ENCODE data around the gene BRMS1. TPM values are rescaled to one million over a fixed set of nuclear protein-coding genes. Genes with fewer than 3 reads are reported as not detected.
A peak's percentile ranks its signal among the peaks of the same experiment; 100 is the strongest.

The BRMS1 gene
- total and polyA plus RNA-seq, 10 of the 15 experiments (the other 5 are each of a cell fraction or from before 2014, with no cell fraction given), result 2.1 to 85.3 (median 48.5) TPM

- no peaks in the 10 kb centered on the region; a peak in 1 of 4 replicates for H3K27me3 ChIP-seq (replicated peaks in 1 of 2; ENCODE audit: control insufficient read depth in 2 of 2, insufficient read depth in 2 of 2, low read length in 1 of 2)
- no peaks in the 10 kb centered on the region for H3K36me3 ChIP-seq (ENCODE audit: control insufficient read depth in 2 of 2, insufficient read depth in 2 of 2, low read length in 1 of 2)
- no peak for DNase-seq (ENCODE audit: low read depth, low spot score)
- H3K4me1 ChIP-seq (ENCODE audit: control insufficient read depth, insufficient read depth, low read length), result peaks cover 10% of the 10 kb centered on the region; the same call in 1 of the 2 replicates
- ChIA-PET CTCF (interaction anchor here (3.8 kb wide), 1 partner anchor 13 kb away, joined by 34 read pairs; no protein-coding TSS in a partner anchor), RAD21 (ENCODE audit: unreplicated experiment) (interaction anchor here (0.6 to 1.0 kb wide), 2 partner anchors 10 to 14 kb away, joined by 3 read pairs; no protein-coding TSS in a partner anchor), POLR2A (no interaction called here), SMC1A (ENCODE audit: uncharacterized antibody, unreplicated experiment) (interaction anchor here (3.4 kb wide), 1 partner anchor 13 kb away, joined by 12 read pairs; no protein-coding TSS in a partner anchor)
- no TSS peak for BruUV-seq (replicated peaks)
- no peaks in the 10 kb centered on the region for H4K20me1 ChIP-seq (ENCODE audit: control insufficient read depth, insufficient read depth)
- H3K9ac ChIP-seq (ENCODE audit: control insufficient read depth, insufficient read depth, low read length), result no peak overlapping the region
- H3K4me2 ChIP-seq (ENCODE audit: control insufficient read depth, insufficient read depth), result no peak overlapping the region
- ATAC-seq, result no peak
- TF ChIP-seq TARDBP (IDR thresholded peaks at IDR 0.05; ENCODE audit: borderline replicate concordance) (no peak), TCF12 (IDR thresholded peaks at IDR 0.05; ENCODE audit: low read depth, low read length) (peak; percentile 87), BHLHE40 (IDR thresholded peaks at IDR 0.05; ENCODE audit: borderline replicate concordance in 1 of 2, low read depth in 2 of 2, low read length in 1 of 2) (peak in 1 of 2 experiments; percentile 54; a peak in 1 of 4 replicates), BACH1 (IDR thresholded peaks at IDR 0.05; ENCODE audit: borderline replicate concordance) (no peak)
- no peak overlapping the region for H3K27ac ChIP-seq (ENCODE audit: control insufficient read depth, insufficient read depth)
- intact Hi-C loops (cut with micrococcal nuclease; ENCODE audit: unreplicated experiment), result no loop called here
- no peak overlapping the region for H2AFZ ChIP-seq (ENCODE audit: control insufficient read depth, low read depth, low read length)
- H3K79me2 ChIP-seq (ENCODE audit: control insufficient read depth, insufficient read depth, low read length), result no peaks in the 10 kb centered on the region
- no peak overlapping the region for H3K4me3 ChIP-seq
- no peak for FAIRE-seq
- 50% methylated on average over 8 of the region's 8 CpGs for WGBS (ENCODE audit: insufficient coverage, insufficient replicate concordance, low lambda C conversion rate, missing lambda C conversion rate)
- H3K9me3 ChIP-seq (replicated peaks; ENCODE audit: control insufficient read depth, insufficient read depth, low read length), result no peaks in the 10 kb centered on the region; the same call in 2 of the 3 replicates
- in situ Hi-C loops (cut with MboI), result no loop called here
Measured at GRCh38 chr11:66325263-66325671, 19.6 kb downstream of the BRMS1 start.

GRCh38 chr11:66324664-66325063 is 20.2 kb downstream of the BRMS1 start:
- ChIA-PET SMC1A (ENCODE audit: uncharacterized antibody, unreplicated experiment) (interaction anchor here (3.4 kb wide), 1 partner anchor 13 kb away, joined by 12 read pairs; no protein-coding TSS in a partner anchor), CTCF (interaction anchor here (3.8 kb wide), 1 partner anchor 13 kb away, joined by 34 read pairs; no protein-coding TSS in a partner anchor)
- peaks cover 10% of the 10 kb centered on the region; the same call in 1 of the 2 replicates for H3K4me1 ChIP-seq (ENCODE audit: control insufficient read depth, insufficient read depth, low read length)
- TF ChIP-seq TCF3 (IDR thresholded peaks at IDR 0.05; ENCODE audit: borderline replicate concordance, insufficient read depth, low read depth, low read length) (no peak), POLR2A (IDR thresholded peaks at IDR 0.05; ENCODE audit: low read depth, low read length) (no peak), ZNF622 (IDR thresholded peaks at IDR 0.05) (no peak), ATF2 (IDR thresholded peaks at IDR 0.05; ENCODE audit: low read length) (no peak), KDM1A (IDR thresholded peaks at IDR 0.05; ENCODE audit: borderline replicate concordance) (no peak), GABPA (IDR thresholded peaks at IDR 0.05; ENCODE audit: low read depth) (no peak), ZNF24 (IDR thresholded peaks at IDR 0.05) (no peak), MEF2B (IDR thresholded peaks at IDR 0.05; ENCODE audit: partially characterized antibody, poor library complexity, severe bottlenecking) (no peak), CHD2 (IDR thresholded peaks at IDR 0.05; ENCODE audit: borderline replicate concordance, low read depth, low read length) (no peak), KAT2A (conservative IDR thresholded peaks at IDR 0.05; ENCODE audit: control insufficient read depth, low read depth, low read length) (no peak), YY1 (IDR thresholded peaks at IDR 0.05; ENCODE audit: low read depth, low read length) (no peak), MTA3 (IDR thresholded peaks at IDR 0.05; ENCODE audit: borderline replicate concordance, low read length) (no peak)

More at GRCh38 chr11:66324664-66325063, 20.2 kb downstream of the BRMS1 start:
- RAD21 ChIA-PET (ENCODE audit: unreplicated experiment), result interaction anchor here (1.0 kb wide), 1 partner anchor 11 kb away, joined by 3 read pairs; no protein-coding TSS in a partner anchor
- Histone ChIP-seq H3K36me3 (ENCODE audit: control insufficient read depth in 2 of 2, insufficient read depth in 2 of 2, low read length in 1 of 2) (no peaks in the 10 kb centered on the region), H3K27me3 (replicated peaks in 1 of 2; ENCODE audit: control insufficient read depth in 2 of 2, insufficient read depth in 2 of 2, low read length in 1 of 2) (no peaks in the 10 kb centered on the region; a peak in 1 of 4 replicates), H3K9me3 (replicated peaks; ENCODE audit: control insufficient read depth, insufficient read depth, low read length) (no peaks in the 10 kb centered on the region; the same call in 2 of the 3 replicates), H3K9ac (ENCODE audit: control insufficient read depth, insufficient read depth, low read length) (no peak overlapping the region), H3K4me2 (ENCODE audit: control insufficient read depth, insufficient read depth) (no peak overlapping the region), H2AFZ (ENCODE audit: control insufficient read depth, low read depth, low read length) (no peak overlapping the region), H3K27ac (ENCODE audit: control insufficient read depth, insufficient read depth) (no peak overlapping the region), H3K79me2 (ENCODE audit: control insufficient read depth, insufficient read depth, low read length) (no peaks in the 10 kb centered on the region), H4K20me1 (ENCODE audit: control insufficient read depth, insufficient read depth) (no peaks in the 10 kb centered on the region), H3K4me3 (no peak overlapping the region)
- in situ Hi-C loops (cut with MboI) (no loop called here), intact Hi-C loops (cut with micrococcal nuclease; ENCODE audit: unreplicated experiment) (no loop called here)
- ATAC-seq (no peak), DNase-seq (ENCODE audit: low read depth, low spot score) (no peak), FAIRE-seq (no peak)
- BruUV-seq (replicated peaks), result no TSS peak
- 42% methylated on average over 10 of the region's 10 CpGs for WGBS (ENCODE audit: insufficient coverage, insufficient replicate concordance, low lambda C conversion rate, missing lambda C conversion rate)
- POLR2A ChIA-PET, result no interaction called here

Data from GM12878 (cell line).